Measurements from ENCODE around the gene NCKAP5L.
"Not testable (repeated sequence)": the region's sequence is repeated elsewhere in the genome, so short reads cannot be mapped to it uniquely, and the experiment has no call there.

NCKAP5L gene

GRCh38 chr12:49864798-49865090, 36.5 kb upstream of the NCKAP5L start:
- DNase-seq (ENCODE audit: low spot score) = no peak

GRCh38 chr12:49863946-49864797, 36.0 kb upstream of the NCKAP5L start:
- no peak for DNase-seq (ENCODE audit: low spot score)

- DNase-seq (ENCODE audit: low spot score) = not testable (repeated sequence)
Measured at GRCh38 chr12:49860921-49861320, 32.7 kb upstream of the NCKAP5L start.

GRCh38 chr12:49855890-49856289, 27.7 kb upstream of the NCKAP5L start:
- not testable (repeated sequence) for DNase-seq (ENCODE audit: low spot score)

- no peak for DNase-seq (ENCODE audit: low spot score)
Measured at GRCh38 chr12:49854976-49855375, 26.8 kb upstream of the NCKAP5L start.

- no peak for DNase-seq (ENCODE audit: low spot score)
Measured at GRCh38 chr12:49853671-49854070, 25.5 kb upstream of the NCKAP5L start.

- no peak for DNase-seq (ENCODE audit: low spot score)
Measured at GRCh38 chr12:49847161-49847560, 18.9 kb upstream of the NCKAP5L start.

GRCh38 chr12:49846032-49846431, 17.8 kb upstream of the NCKAP5L start:
- no peak for DNase-seq (ENCODE audit: low spot score)

- no peak for DNase-seq (ENCODE audit: low spot score)
Measured at GRCh38 chr12:49843876-49844437, 15.7 kb upstream of the NCKAP5L start.

- no peak for DNase-seq (ENCODE audit: low spot score)
Measured at GRCh38 chr12:49843411-49843810, 15.2 kb upstream of the NCKAP5L start.

GRCh38 chr12:49842519-49843352, 14.5 kb upstream of the NCKAP5L start, which contains the start of gene BCDIN3D:
Gene BCDIN3D, minus strand, starts transcription at chr12:49843106. Its CDS starts 19 bp downstream, at chr12:49843087.
- DNase-seq (ENCODE audit: low spot score) = peak; percentile 95

- DNase-seq (ENCODE audit: low spot score) = peak; percentile 43
Measured at GRCh38 chr12:49838973-49839633, 10.9 kb upstream of the NCKAP5L start.

- DNase-seq (ENCODE audit: low spot score) = peak; percentile 36
Measured at GRCh38 chr12:49832836-49833421, 4.7 kb upstream of the NCKAP5L start.

GRCh38 chr12:49831717-49832116, 3.5 kb upstream of the NCKAP5L start:
- DNase-seq (ENCODE audit: low spot score) = no peak

GRCh38 chr12:49827401-49828099, 663 bp downstream of the NCKAP5L start:
- DNase-seq (ENCODE audit: low spot score) = peak; percentile 83

- no peak for DNase-seq (ENCODE audit: low spot score)
Measured at GRCh38 chr12:49827051-49827400, 1.2 kb downstream of the NCKAP5L start.

GRCh38 chr12:49825971-49826421, 2.2 kb downstream of the NCKAP5L start:
- DNase-seq (ENCODE audit: low spot score) = no peak

- DNase-seq (ENCODE audit: low spot score) = peak; percentile 60
Measured at GRCh38 chr12:49825360-49825970, 2.7 kb downstream of the NCKAP5L start.

GRCh38 chr12:49824895-49825294, 3.3 kb downstream of the NCKAP5L start:
- DNase-seq (ENCODE audit: low spot score) = peak; percentile 60

GRCh38 chr12:49824416-49824815, 3.8 kb downstream of the NCKAP5L start:
- no peak for DNase-seq (ENCODE audit: low spot score)

- no peak for DNase-seq (ENCODE audit: low spot score)
Measured at GRCh38 chr12:49823951-49824350, 4.3 kb downstream of the NCKAP5L start.
